ENCODE measurements around the gene MDP1. TPM values are rescaled to one million over a fixed set of nuclear protein-coding genes. Genes with fewer than 3 reads are reported as not detected.

MDP1 gene
- total RNA-seq, 4 donors from 2014 or later, result 5.6 to 137 (median 24.2) TPM

GRCh38 chr14:24237463-24237955 lies 21.6 kb upstream of the MDP1 start:
- Histone ChIP-seq H3K27me3 (no peaks in the 10 kb centered on the region), H3K9me3 (no peaks in the 10 kb centered on the region), H3K4me1 (peaks cover 0 to 28% of the 10 kb centered on the region in 2 donors), H3K4me3 (no peak overlapping the region), H3K36me3 (no peaks in the 10 kb centered on the region), H3K27ac (no peak overlapping the region)
- intact Hi-C loops (cut with DNase I; ENCODE audit: low total_unique reads), result loop anchor here (10.0 kb wide), 1 partner anchor 197 kb away; no protein-coding TSS in a partner anchor
- no peak for TF ChIP-seq CTCF (IDR thresholded peaks at IDR 0.05)
- TF ChIP-seq POLR2A (IDR thresholded peaks at IDR 0.05), result no peak
- no peak for DNase-seq

- no peak for DNase-seq
- intact Hi-C loops (cut with DNase I; ENCODE audit: low total_unique reads), result loop anchor here (10.0 kb wide), 1 partner anchor 198 kb away; no protein-coding TSS in a partner anchor
- Histone ChIP-seq H3K27ac (no peak overlapping the region), H3K27me3 (no peaks in the 10 kb centered on the region), H3K4me1 (peaks cover 0 to 28% of the 10 kb centered on the region in 2 donors), H3K4me3 (no peak overlapping the region), H3K9me3 (no peaks in the 10 kb centered on the region), H3K36me3 (no peaks in the 10 kb centered on the region)
- TF ChIP-seq CTCF (IDR thresholded peaks at IDR 0.05) (no peak), POLR2A (IDR thresholded peaks at IDR 0.05) (no peak)
Measured at GRCh38 chr14:24236689-24237462, 21.0 kb upstream of the MDP1 start.

GRCh38 chr14:24235804-24236688 lies 20.2 kb upstream of the MDP1 start:
- H3K27ac ChIP-seq, result no peak overlapping the region
- no peaks in the 10 kb centered on the region for H3K36me3 ChIP-seq
- no peaks in the 10 kb centered on the region for H3K27me3 ChIP-seq
- H3K4me3 ChIP-seq, result no peak overlapping the region
- no peaks in the 10 kb centered on the region for H3K9me3 ChIP-seq
- no peak for DNase-seq
- H3K4me1 ChIP-seq, result peaks cover 0 to 26% of the 10 kb centered on the region in 2 donors
- intact Hi-C loops (cut with DNase I; ENCODE audit: low total_unique reads), result loop anchor here (10.0 kb wide), 1 partner anchor 199 kb away; no protein-coding TSS in a partner anchor
- TF ChIP-seq POLR2A (IDR thresholded peaks at IDR 0.05) (no peak), CTCF (IDR thresholded peaks at IDR 0.05) (no peak)

- DNase-seq, result no peak
- no peaks in the 10 kb centered on the region for H3K36me3 ChIP-seq
- intact Hi-C loops (cut with DNase I; ENCODE audit: low total_unique reads), result loop anchor here (10.0 kb wide), 1 partner anchor 200 kb away; no protein-coding TSS in a partner anchor
- no peak overlapping the region for H3K4me3 ChIP-seq
- TF ChIP-seq POLR2A (IDR thresholded peaks at IDR 0.05) (no peak), CTCF (IDR thresholded peaks at IDR 0.05) (no peak)
- H3K27me3 ChIP-seq, result no peaks in the 10 kb centered on the region
- H3K9me3 ChIP-seq, result no peaks in the 10 kb centered on the region
- H3K4me1 ChIP-seq, result peaks cover 0 to 10% of the 10 kb centered on the region in 2 donors
- peak overlapping the region in 1 of 2 donors; percentile 83 for H3K27ac ChIP-seq
Measured at GRCh38 chr14:24234095-24235005, 18.5 kb upstream of the MDP1 start.

Data from uterus (tissue), 4 donors.